ENCODE data around the gene RRAGD.
"Not testable (repeated sequence)": the region's sequence is repeated elsewhere in the genome, so short reads cannot be mapped to it uniquely, and the experiment has no call there.

RRAGD gene

DNA sequence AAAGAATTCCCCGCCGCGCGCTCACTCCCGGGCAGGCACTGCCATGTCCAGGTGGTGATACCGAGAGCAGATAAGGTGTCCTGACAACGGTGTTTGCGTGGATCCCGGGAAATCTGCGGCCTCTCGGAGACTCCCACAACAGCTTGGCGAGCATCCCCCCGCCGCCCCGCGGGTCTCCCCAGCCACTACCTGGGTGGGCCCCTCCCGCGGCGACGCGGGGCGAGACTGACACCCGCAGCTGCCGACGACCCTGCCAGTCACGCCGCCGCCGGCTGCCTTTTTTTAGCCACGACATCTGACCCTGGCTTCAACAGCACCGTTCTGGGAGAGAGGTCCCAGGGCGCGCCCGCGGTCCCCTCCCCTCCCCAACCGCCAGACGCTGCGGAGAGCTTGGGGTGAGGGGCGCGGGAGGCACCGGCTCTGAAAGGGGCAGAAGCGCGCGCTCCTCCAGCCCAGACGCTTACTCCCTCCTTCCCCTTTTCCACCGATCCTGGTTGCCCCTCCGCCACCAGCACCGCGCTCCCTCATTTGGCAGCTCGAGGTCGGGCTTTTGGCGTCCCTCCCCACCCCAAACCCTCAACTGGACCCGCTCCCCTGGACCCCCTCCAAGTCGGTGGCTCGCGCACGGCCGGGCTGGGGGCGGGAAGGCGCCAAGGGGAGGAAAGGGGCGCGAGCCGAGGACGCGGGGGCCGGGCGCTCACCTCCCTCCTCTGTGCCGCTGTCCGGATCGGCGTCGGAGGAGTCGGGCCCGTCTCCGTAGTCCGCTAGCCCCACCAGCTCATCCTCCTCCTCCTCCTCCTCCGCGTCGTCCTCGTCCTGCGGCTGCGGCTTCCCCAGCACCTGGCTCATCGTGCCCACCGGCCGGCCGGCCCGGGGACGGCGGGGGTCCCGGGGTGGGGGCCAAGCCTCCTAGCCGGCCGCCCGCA, 665 bp downstream of the RRAGD start:
- DNase-seq: no peak

DNA sequence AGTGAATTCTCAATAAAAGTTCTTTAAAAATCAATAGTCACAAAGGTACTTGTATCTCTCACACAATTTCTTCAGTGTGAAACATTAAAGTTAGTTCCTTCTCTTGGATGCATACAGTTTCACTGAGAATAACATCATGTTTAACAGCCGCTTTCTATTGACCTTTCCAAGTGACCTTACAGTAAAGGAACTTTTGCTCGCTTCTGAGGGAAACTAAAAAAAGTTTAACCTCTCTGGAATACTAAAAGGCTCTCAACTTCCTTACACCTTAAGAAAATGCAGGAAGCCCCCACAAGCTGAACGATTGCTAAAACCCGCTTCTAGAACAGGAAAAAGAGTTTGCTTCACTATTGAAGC, 1.3 kb downstream of the RRAGD start:
- no peak for DNase-seq

DNA sequence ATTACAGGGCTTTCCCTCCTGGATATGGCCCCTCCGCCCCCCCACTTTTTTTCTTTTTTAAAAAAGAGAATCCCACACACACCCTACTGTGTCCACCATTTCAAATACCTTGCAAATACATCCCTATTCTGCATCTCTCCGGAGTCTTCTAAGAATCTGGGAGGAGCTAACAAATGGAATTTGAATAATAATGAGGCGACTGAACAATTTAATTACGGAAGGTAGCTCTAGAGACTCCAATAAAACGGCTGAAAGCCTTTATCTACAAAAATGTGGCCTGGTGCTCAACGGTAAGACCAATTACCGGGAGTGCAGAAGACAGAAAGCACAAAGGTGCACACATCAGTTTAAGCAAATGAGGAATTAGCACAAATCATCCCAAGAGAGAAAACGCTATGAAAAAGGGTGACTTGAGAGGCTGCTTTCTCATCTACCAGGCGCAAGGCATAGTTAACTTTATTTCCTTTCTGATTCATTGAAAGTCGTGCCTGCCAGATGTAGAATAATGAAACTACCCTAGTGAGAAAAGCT, 1.8 kb downstream of the RRAGD start:
- DNase-seq: no peak

DNA sequence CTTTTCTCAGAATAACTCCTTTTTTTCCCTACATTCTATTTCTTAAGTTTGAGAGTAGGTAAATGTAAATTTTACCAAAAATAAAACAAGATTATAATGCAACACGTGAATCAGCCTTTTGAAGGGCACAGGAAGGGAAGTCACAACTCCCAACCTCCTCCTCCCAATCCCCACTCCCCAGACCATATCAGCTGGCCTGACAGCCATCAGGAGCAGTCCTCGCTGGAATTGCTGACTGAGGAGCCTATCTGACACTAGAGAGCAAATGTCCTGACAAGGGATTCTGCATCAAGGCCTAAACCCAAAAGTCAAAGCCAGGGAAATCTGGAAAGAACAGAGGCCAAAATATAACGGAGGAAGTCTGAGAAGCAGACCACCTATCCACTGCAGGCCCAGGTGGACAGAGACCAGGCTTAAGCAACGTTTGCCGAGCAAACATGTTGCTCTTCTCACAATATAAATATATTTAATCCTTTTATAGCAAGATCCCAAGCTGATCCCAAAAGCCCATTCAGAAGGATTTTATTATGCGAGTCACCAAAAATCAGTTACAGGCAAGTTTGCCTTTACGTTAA, 2.5 kb downstream of the RRAGD start:
- DNase-seq: no peak

DNA sequence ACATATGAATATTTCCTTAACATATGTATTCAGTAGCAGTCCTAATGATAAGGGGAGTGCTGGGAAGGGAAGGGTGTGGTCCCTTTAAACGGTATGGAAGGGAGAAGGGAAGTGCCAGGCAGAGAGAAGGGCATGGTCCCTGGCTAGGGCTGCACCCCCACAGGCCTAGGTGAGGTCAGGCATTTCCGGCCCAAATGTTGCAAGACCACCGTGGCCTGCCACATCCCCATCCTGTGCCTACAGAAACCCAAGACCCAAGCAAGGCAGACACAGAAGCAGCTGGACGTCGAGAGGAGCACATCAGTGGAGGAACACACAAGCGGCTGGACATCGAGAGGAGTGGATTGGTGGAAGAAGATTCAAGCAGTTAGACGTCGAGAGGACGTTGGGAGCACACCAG, 5.9 kb downstream of the RRAGD start:
- DNase-seq: no peak

DNA sequence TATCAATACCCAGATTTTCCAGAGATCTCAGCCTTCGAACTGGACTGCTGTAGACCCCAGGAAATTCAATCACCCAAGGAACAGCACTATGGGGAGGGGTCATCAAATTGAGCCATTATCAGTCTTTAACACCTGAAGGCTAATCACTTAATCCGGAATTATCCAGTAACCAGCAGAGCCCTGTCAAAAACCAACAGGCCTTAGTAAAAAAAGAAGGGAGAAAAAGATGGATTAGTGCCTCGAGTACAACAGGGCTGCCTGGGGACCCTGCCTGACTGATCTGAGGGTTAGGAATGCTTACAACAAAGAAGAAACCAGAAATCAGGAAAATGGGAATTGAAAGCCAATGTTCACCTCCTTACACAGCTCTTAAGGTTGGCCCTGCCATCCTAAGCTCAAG, 7.6 kb downstream of the RRAGD start:
- no peak for DNase-seq

DNA sequence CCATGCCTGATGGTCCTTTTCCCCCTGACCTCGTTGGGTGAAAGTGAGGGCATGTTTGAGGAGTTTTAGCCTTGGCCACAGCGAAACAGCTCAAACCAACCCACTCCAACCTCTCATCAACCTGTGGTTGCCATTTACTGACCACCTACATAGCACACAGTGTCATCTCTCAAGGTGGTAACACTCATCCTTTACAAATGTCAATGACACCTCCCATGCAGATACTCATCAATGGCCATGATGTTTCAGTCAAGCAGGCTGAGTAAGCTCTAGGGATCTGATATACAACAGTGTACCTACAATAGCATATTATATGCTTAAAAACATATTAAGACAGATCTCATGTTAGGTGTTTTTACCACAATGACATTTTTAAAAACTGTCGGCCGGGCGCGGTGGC, 9.3 kb downstream of the RRAGD start:
- no peak for DNase-seq

- DNase-seq: no peak
Measured at GRCh38 chr6:89400912-89401399, 11.1 kb downstream of the RRAGD start.

- DNase-seq: no peak
Measured at GRCh38 chr6:89400050-89400449, 12.0 kb downstream of the RRAGD start.

DNA sequence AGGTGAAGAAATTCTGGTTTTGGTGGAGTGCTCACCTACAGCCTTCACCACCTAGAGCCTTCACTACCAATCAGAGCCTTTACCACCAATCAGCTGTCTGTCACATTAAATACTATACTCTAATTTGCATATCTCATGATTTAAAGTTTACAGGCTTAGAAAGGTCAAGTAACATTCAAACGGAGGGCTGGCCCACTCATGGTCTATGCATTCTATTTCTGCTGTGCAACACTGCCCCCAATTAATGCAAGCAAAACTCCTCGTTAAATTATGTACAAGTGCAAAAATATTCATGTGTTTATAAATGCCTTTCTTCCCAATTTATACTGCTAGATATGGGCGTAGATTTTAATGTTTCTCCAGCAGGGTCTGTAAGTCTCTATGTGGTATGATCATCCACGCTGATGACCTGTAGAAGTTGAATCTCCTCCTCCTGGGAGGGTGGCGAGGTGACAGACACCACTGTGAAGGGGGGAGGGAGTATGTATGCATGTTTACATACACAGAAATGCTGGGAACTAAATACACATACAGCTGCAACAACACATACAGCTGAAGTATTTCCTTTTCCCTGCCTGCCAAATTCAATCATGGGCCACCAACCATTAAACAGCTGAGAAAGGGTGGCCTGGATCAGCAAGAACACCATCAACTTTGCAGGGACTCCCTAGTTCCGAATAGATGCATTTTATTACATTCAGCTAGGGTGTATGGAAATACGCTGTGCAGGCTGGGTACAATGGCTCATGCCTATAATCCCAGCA, 13.1 kb downstream of the RRAGD start:
- no peak for DNase-seq

- DNase-seq: not testable (repeated sequence)
Measured at GRCh38 chr6:89397884-89398283, 14.2 kb downstream of the RRAGD start.

DNA sequence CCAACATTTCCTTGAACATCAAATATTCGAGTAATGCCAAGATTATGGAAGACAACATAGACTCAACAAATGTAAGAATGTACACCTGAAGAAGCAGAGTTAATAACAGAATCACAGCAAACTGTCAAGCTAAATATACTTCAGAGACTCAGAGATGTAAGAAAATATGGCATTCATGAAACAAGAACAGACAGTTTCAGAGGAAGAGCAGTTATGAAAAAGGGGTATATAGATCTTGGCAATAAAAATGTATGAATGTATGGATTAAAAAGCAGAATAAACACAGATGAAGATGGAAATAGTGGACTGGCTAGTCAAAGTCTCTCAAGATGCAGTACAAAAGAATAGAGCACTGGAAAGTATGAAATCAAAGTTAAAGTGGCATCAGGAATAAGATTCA, 18.4 kb downstream of the RRAGD start:
- no peak for DNase-seq

GRCh38 chr6:89392823-89393222, 19.2 kb downstream of the RRAGD start:
- DNase-seq: no peak

DNA sequence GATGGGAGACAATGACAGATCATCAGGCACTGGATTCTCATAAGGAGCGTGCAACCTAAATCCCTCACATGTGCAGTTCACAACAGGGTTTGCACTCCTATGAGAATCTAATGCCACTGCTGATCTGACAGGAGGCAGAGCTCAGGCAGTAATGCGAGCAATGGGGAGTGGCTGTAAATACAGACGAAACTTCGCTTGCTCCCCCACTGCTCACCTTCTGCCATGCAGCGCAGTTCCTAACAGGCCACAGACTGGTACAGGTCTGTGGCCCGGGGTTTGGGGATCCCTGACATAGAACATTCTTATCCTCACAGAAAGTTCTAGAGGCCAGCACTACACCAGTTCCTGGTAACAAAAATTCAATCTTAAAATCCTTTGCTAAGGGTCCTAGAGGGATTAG, 23.2 kb downstream of the RRAGD start:
- DNase-seq: no peak

DNA sequence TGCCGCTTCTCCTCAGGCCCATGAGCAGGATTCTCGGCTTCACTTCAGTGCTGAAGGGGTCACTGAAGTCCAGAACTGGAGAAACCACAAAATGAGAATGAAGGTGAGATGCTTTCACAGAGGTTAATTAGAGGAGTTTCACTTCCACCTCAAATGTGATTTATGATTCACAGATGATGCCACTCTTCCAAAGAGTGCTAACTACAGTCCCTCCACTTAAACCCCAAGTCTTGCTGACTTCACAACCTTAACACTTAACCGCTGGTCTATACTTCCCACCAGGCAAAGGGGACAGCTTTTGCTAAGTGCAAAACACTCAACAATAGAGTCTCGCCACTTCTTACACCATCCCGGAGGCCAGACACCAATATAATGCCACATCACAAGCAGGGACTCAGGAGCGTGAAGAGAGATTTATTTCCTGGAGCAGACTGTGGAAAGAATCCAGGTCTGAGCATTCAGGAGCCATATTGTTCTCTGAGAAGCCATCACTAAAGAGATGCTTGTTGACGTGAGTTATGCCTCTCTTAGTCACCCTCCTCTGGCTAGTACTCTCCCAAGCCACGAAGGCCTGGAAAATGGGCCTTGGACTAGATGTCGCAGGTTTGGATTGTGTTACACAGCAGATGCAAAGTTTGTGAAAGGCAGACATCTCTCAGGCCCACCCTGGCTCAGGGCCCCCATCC, 24.4 kb downstream of the RRAGD start:
- no peak for DNase-seq

- DNase-seq: no peak
Measured at GRCh38 chr6:89386917-89387491, 25.1 kb downstream of the RRAGD start.

GRCh38 chr6:89385846-89386245, 26.2 kb downstream of the RRAGD start:
- DNase-seq: no peak

GRCh38 chr6:89385156-89385667, 26.9 kb downstream of the RRAGD start:
- DNase-seq: no peak

DNA sequence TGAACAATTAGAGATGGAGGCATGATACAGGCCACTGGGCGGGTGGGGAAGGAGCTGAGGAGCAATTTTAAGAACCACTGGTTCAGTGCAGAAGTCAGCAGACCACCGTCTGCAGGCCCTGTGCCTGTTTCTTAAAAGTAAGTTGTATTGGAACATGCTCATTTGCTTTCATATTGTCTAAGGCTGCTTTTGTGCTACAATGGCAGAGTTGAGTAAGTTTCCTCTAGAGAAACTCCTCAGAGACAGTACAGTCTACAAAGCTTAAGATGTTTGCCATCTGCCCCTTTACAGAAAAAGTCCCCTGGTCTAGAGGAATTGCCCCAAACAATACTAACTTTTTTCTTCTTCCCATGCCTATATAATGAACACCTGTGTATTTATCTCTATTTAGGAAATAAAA, 31.0 kb downstream of the RRAGD start:
- no peak for DNase-seq

- no peak for DNase-seq
Measured at GRCh38 chr6:89379281-89379680, 32.8 kb downstream of the RRAGD start.

- no peak for DNase-seq
Measured at GRCh38 chr6:89378628-89379027, 33.4 kb downstream of the RRAGD start.
